ENCODE measurements around the gene RBM20. TPM values are rescaled to one million over a fixed set of nuclear protein-coding genes. Genes with fewer than 3 reads are reported as not detected.

Gene RBM20
- total RNA-seq, 1 experiment from 2014 or later, result 16.5 TPM

DNA sequence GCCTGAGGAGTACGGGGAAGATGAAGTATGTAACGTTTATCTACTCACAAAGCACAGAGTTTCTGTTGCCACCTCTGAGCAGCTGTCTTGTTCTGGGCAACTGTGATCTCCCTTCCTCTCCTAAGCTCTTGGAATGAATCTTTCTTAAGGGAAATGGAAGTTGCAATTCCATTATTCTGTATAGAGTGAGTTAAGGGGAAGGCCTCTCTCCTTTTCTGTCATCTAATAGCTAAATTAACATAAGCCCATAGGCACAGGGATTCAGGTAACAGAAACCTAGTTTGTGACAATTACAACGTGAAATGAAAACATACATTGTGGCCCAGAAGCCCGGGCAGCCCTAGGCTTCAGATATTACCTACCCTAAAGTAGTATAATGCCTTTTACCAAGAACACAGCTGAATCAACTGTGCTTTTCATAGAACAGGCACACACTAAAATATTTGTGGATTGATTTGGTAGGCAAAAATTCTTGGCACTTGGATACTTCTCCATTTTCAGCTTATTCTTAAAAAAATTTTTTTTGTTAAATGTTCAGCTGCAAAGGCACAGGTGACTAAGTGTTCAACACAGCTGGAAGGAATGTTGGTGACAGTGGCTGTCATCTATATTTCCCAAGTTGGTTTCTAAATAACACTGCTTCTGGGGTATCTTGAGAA lies 223.8 kb downstream of the RBM20 start:
- Histone ChIP-seq H3K36me3 (peaks cover 4% of the 10 kb centered on the region; the same call in 1 of the 2 replicates), H3K4me1 (replicated peaks) (peaks cover 50% of the 10 kb centered on the region), H3K27ac (no peak overlapping the region), H3K4me3 (no peak overlapping the region), H3K27me3 (replicated peaks) (no peaks in the 10 kb centered on the region), H3K9me3 (replicated peaks) (no peaks in the 10 kb centered on the region; the same call in 1 of the 2 replicates)
- DNase-seq (ENCODE audit: low read depth in 1 of 2, low spot score in 2 of 2), result no peak

DNA sequence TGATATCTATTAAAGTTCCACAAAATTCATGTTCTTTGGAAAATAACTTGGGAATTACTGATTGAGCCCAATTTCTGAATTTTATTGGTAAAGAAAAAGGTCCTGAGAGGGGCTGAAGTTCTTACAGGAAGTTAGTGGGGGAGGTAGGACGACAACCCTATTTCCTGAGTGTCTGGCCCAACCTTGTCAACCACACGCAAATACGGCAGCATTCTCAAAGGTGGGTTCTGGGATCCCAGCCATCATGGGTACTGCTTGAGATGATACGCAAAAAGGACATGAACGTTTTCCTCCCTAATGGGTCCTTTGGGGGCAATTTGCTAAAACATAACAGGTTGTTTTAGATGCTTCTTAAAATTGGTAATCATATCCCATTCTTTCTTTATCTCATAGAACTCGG lies 224.8 kb downstream of the RBM20 start:
- H3K27me3 ChIP-seq (replicated peaks), result no peaks in the 10 kb centered on the region
- H3K9me3 ChIP-seq (replicated peaks), result no peaks in the 10 kb centered on the region; the same call in 1 of the 2 replicates
- H3K4me1 ChIP-seq (replicated peaks), result peaks cover 54% of the 10 kb centered on the region
- no peak overlapping the region for H3K4me3 ChIP-seq
- H3K27ac ChIP-seq, result no peak overlapping the region
- no peak for DNase-seq (ENCODE audit: low read depth in 1 of 2, low spot score in 2 of 2)
- peaks cover 4% of the 10 kb centered on the region; the same call in 1 of the 2 replicates for H3K36me3 ChIP-seq

DNA sequence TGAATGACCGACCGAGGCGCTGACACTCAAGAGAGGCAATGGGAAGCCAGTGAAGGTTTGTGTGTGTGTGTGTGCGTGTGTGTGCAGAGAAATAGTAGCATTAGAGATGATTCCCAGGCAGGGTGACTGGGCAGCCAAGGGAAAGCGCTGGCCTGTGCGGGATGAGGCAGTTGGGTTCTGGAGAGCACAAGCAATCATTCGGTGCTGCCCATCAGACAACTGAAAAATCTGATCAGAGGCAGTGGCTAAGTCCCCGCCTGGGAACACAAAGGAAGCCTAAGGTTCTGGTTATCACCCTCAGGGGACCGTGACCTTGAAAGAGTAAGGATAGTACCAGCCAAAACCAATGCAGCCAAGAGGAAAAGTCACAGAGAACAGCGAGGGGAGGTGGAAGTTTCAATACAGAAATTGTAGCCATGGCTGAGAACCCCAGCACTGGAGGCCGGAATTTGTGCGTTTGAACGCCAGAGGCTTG lies 226.7 kb downstream of the RBM20 start:
- DNase-seq (ENCODE audit: low read depth in 1 of 2, low spot score in 2 of 2), result no peak
- no peaks in the 10 kb centered on the region for H3K9me3 ChIP-seq (replicated peaks)
- H3K4me1 ChIP-seq (replicated peaks), result peaks cover 37% of the 10 kb centered on the region
- no peaks in the 10 kb centered on the region for H3K27me3 ChIP-seq (replicated peaks)
- H3K4me3 ChIP-seq, result peak overlapping the region; percentile 72; the same call in 1 of the 2 replicates
- H3K27ac ChIP-seq, result peak overlapping the region; percentile 92
- peaks cover 4% of the 10 kb centered on the region; the same call in 1 of the 2 replicates for H3K36me3 ChIP-seq

DNA sequence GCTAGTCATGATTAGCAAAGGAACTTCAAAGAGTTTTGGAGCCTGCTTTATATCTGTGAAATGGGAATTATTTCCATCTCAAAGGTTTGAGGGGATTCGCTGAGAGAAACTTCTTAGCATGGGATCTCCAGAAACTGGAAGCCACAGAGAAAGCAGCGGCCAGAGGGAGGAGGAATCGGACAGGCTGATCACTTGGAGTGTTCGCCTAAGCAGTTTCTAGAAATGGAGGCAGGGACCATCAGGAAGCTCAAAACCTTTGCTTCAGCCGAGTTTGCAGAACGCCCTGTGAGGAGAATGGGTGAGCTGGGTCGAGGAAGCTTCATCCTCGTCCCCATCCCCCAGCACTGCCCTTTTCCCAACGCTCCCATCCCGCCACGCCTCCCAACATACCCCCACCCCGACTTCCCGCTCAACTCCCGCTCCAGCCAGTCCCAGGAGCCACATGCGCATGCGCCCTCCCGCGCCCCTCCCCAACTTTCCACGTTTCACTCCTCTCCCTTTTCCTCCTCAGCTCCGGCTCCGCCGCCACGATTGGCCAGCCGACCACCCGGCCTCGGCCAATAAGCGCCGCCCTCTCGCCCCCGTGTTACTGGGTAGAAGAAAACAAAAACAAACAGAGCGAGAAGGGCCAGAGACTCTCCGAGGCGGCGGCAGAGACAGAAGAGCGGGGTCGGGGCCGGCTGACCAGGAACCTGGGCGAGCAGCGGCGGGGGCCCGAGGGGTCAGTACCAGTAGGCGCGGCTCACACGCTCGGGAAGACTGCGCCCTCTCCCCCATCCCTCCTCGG lies 227.4 kb downstream of the RBM20 start, which contains the start of gene PDCD4:
PDCD4 (plus strand) TSS at position 631 of the 787 bp plus-strand sequence. CDS start 4,100 bp downstream, outside the sequence.
- Histone ChIP-seq H3K4me1 (replicated peaks) (peaks cover 31% of the 10 kb centered on the region), H3K27ac (peak within 1 kb of the TSS; percentile 92), H3K4me3 (peak within 1 kb of the TSS; percentile 72), H3K27me3 (replicated peaks) (no peaks in the 10 kb centered on the region), H3K36me3 (peaks cover 4% of the 10 kb centered on the region; the same call in 1 of the 2 replicates), H3K9me3 (replicated peaks) (no peaks in the 10 kb centered on the region)
- DNase-seq (ENCODE audit: low read depth in 1 of 2, low spot score in 2 of 2), result peak; percentile 99 to 100

DNA sequence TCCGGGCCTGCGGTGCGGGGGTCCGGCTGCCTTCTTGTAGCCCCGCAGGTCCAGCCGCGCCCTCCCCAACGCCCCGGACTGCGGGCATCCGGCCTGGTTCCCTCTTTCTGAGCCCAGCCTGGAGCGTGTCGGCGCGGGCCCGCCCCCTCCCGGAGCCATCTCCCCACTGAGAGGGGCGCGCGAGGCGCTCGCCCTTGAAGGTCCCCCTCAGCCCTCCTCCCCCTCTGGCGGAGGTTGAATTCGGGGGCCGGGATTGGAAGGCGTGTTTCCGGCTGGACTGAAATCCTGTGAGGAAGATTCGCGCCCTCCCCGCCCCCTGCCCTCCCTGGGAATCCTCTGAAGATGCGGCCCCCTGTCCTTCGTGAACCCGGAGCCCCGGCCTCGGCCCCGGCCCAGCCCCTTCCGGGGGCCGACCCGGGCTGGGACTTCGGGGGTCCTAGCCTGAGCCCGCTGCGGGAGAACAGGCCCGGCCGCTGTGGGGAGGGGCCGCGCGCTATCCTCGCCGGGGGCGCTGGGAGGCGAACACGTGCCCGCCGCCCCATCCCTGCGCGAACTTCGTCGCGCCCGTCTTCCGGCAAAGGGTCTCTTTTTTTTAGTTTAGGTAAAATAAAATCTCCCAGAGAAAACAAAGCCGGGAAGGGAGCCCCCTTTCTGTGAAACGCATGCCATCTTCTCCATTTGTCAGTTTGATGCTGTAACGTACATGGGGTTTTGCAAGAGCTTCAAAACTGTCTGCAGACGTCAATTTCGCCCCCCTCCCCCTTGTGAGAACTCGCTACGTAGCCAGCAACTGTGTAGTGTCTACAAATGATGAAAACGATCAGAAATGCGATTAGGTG lies 228.2 kb downstream of the RBM20 start:
- no peaks in the 10 kb centered on the region for H3K27me3 ChIP-seq (replicated peaks)
- H3K36me3 ChIP-seq, result peaks cover 4% of the 10 kb centered on the region; the same call in 1 of the 2 replicates
- H3K27ac ChIP-seq, result peak overlapping the region; percentile 92
- peaks cover 22% of the 10 kb centered on the region for H3K4me1 ChIP-seq (replicated peaks)
- H3K9me3 ChIP-seq (replicated peaks), result no peaks in the 10 kb centered on the region
- peak; percentile 76 to 77 for DNase-seq (ENCODE audit: low read depth in 1 of 2, low spot score in 2 of 2)
- H3K4me3 ChIP-seq, result peak overlapping the region; percentile 72

DNA sequence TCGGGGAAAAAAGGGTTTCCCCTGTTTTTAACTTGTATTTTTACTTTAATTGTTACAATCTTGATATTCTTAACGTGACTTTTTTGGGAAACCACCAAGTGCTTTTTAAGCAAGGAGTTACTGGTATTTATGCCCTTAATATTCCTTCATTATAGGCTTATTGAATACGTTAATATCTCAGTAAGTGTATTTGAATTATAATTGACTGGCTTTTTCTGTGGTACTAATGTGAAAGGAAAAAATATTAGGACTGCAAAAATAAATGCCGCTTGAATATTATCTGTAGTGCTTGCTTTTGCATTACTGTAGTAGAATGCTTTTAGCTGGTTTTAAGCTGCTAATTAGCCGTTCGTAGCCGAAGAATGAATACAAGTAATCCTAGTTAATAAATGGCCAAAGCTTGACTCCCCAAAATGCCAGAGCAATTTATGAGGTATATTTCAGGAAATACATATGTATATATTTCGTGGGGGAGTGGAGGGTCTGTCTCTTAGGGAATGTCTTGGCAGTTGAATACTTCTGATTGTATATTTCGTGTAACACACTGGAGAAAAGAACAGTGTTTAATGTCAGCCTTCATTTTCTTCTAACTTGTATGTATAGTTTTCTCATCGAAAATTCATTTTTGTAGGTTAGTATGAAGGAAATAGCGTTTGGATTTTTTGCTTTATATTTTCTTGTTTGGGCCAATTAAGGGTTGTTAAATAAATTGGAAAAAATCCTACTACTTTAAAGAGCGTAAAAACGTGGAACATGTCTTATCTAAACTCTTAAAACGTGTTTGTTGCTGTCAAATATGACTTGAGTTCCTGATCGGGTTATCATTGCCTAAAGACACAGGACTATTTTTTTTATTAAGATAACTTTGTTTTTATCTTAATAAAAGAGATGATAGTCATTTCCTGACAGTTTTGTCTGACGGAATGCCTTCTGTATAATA lies 229.1 kb downstream of the RBM20 start:
- DNase-seq (ENCODE audit: low read depth in 1 of 2, low spot score in 2 of 2), result no peak
- Histone ChIP-seq H3K27me3 (replicated peaks) (no peaks in the 10 kb centered on the region), H3K36me3 (peaks cover 4% of the 10 kb centered on the region; the same call in 1 of the 2 replicates), H3K27ac (peak overlapping the region; percentile 92), H3K4me3 (peak overlapping the region; percentile 72), H3K9me3 (replicated peaks) (no peaks in the 10 kb centered on the region), H3K4me1 (replicated peaks) (peaks cover 14% of the 10 kb centered on the region)

DNA sequence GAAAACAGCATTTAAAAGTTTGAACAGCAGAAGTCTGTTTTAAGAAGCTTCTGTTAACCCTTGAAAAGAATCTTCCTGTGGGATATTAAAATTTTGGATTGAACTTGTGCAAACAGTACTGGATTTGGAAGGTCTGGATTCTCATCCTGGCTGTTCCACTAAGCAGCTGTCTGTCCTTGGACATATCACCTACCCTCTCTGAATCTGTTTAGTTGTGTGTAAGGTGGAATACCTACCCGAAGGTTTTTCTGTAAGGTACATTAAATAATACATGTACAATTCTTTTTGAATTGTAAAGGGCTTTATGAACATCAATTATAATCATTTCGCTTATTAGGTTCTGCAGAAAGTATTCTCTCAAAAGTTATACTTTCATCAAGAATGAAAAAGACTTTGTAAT lies 229.8 kb downstream of the RBM20 start:
- Histone ChIP-seq H3K36me3 (peaks cover 4% of the 10 kb centered on the region; the same call in 1 of the 2 replicates), H3K27me3 (replicated peaks) (no peaks in the 10 kb centered on the region), H3K9me3 (replicated peaks) (no peaks in the 10 kb centered on the region), H3K4me3 (no peak overlapping the region), H3K27ac (peak overlapping the region; percentile 16; the same call in 1 of the 2 replicates), H3K4me1 (replicated peaks) (peaks cover 14% of the 10 kb centered on the region)
- DNase-seq (ENCODE audit: low read depth in 1 of 2, low spot score in 2 of 2), result no peak

DNA sequence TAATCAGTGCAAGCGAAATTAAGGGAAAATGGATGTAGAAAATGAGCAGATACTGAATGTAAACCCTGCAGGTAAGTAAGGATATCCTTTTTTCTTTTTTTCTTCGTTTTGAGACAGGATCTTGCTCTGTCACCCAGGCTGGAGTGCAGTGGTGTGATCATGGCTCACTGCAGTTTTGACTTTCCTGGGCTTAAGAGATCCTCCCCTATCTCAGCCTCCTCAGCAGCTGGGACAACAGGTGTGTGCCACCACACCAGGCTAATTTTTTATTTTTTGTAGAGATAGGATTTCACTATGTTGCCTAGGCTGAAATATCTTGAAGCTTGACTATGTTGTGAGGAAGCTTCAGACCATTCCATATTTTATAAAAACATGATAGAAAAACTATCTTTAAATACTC lies 231.9 kb downstream of the RBM20 start:
- Histone ChIP-seq H3K36me3 (peaks cover 4% of the 10 kb centered on the region; the same call in 1 of the 2 replicates), H3K4me1 (replicated peaks) (peaks cover 10% of the 10 kb centered on the region), H3K27ac (no peak overlapping the region), H3K9me3 (replicated peaks) (no peaks in the 10 kb centered on the region), H3K27me3 (replicated peaks) (no peaks in the 10 kb centered on the region), H3K4me3 (no peak overlapping the region)
- DNase-seq (ENCODE audit: low read depth in 1 of 2, low spot score in 2 of 2), result no peak

DNA sequence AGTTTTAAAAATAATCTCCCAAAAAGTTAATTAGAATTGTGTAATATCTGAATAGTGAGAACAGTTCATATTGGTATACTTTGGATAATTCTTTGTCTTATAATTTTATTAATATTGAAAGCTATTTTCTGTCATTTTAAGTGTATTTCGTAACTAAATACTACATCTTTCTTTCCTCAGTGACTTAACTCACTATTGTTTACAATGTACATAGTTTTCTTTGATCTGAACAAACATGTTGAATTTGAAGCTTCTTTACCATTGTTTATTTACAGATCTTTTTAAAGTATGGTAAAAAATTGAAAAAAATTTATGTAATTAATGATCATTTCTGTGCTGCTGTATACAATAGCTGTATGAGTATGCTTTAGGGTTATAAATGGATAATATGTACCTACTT lies 232.7 kb downstream of the RBM20 start:
- peaks cover 6% of the 10 kb centered on the region; the same call in 1 of the 2 replicates for H3K36me3 ChIP-seq

DNA sequence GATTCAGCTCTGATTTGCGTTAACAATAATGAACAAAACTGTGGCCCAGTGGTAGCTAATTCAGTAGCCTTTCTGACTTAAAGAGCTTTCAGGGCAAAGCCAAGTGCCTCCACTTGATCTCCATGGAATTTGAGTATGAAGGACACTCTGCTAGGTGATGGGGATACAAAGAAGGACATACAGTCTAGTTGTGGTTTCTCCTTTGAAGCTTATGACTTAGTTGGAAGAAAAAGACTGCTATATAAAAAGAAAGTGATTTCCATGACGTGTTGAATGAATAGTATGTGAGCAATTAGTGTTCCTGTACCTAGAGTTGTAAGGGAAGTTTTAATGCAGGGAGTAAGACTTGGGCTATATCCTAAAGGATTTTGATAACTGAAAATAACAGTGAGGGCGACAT lies 235.9 kb downstream of the RBM20 start:
- H3K4me3 ChIP-seq, result no peak overlapping the region
- no peak for DNase-seq (ENCODE audit: low read depth in 1 of 2, low spot score in 2 of 2)
- no peaks in the 10 kb centered on the region for H3K27me3 ChIP-seq (replicated peaks)
- no peaks in the 10 kb centered on the region for H3K9me3 ChIP-seq (replicated peaks)
- H3K36me3 ChIP-seq, result peaks cover 12% of the 10 kb centered on the region
- no peak overlapping the region for H3K27ac ChIP-seq
- H3K4me1 ChIP-seq (replicated peaks), result no peaks in the 10 kb centered on the region

More for the DNA sequence above, 232.7 kb downstream of the RBM20 start:
- H3K4me1 ChIP-seq (replicated peaks), result peaks cover 5% of the 10 kb centered on the region; the same call in 1 of the 2 replicates
- DNase-seq (ENCODE audit: low read depth in 1 of 2, low spot score in 2 of 2), result no peak
- H3K27ac ChIP-seq, result no peak overlapping the region
- no peaks in the 10 kb centered on the region for H3K9me3 ChIP-seq (replicated peaks)
- no peak overlapping the region for H3K4me3 ChIP-seq
- no peaks in the 10 kb centered on the region for H3K27me3 ChIP-seq (replicated peaks)

DNA sequence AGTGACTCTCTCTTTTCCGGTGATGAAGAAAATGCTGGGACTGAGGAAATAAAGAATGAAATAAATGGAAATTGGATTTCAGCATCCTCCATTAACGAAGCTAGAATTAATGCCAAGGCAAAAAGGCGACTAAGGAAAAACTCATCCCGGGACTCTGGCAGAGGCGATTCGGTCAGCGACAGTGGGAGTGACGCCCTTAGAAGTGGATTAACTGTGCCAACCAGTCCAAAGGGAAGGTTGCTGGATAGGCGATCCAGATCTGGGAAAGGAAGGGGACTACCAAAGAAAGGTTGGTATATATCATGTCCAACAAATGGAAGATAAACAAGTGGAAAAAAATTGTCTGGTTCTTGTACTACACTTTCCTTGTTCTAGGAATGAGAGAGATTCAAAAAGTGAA lies 237.1 kb downstream of the RBM20 start:
- DNase-seq (ENCODE audit: low read depth in 1 of 2, low spot score in 2 of 2), result no peak
- Histone ChIP-seq H3K4me3 (no peak overlapping the region), H3K27me3 (replicated peaks) (no peaks in the 10 kb centered on the region), H3K9me3 (replicated peaks) (no peaks in the 10 kb centered on the region), H3K4me1 (replicated peaks) (no peaks in the 10 kb centered on the region), H3K36me3 (peaks cover 12% of the 10 kb centered on the region), H3K27ac (no peak overlapping the region)

DNA sequence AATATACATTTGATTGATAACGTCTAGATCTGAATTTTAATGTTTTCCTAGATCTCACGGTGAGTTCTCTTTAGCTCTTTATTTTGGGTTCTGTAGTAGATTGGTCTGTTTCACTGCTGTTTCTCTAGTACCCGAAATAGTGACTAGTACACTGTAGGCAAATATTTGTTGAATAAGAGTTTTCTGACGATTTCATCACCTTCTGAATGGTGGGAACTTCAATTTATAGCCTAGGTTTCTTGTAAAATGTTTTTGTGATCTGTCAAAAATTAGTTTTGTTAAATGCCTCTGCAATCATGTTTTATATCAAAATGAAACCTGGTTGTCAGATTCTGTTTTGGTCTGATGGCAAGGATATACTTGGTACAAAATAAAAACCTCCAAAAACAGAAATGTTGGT lies 237.8 kb downstream of the RBM20 start:
- Histone ChIP-seq H3K4me3 (no peak overlapping the region), H3K36me3 (peaks cover 13% of the 10 kb centered on the region)
- DNase-seq (ENCODE audit: low read depth in 1 of 2, low spot score in 2 of 2), result no peak

More for the DNA sequence above, 237.8 kb downstream of the RBM20 start:
- Histone ChIP-seq H3K9me3 (replicated peaks) (no peaks in the 10 kb centered on the region), H3K27ac (no peak overlapping the region), H3K4me1 (replicated peaks) (no peaks in the 10 kb centered on the region), H3K27me3 (replicated peaks) (no peaks in the 10 kb centered on the region)
